Endothelial cell of umbilical vein (primary cell): ENCODE measurements around the gene PUS1.

Experiments
- CTCF ChIP-seq, 2 donors: IDR thresholded peaks; 1 replicate in 1 of 2; 2 replicates in 1 of 2; pipeline ENCODE4 v1.5.1; 2011; ENCODE audit warnings: low read length in 2 of 2, mild to moderate bottlenecking in 2 of 2, moderate library complexity in 2 of 2, control low read depth in 1 of 2, inconsistent platforms in 1 of 2, low read depth in 1 of 2; ENCODE audit not compliant: insufficient read depth in 1 of 2; ENCODE audit errors: extremely low read depth in 1 of 2
- MAX ChIP-seq: IDR thresholded peaks from 2 replicates; pipeline ENCODE4 v1.6.1; 2011; ENCODE audit not compliant: insufficient read depth, insufficient read length
- MYC ChIP-seq: IDR thresholded peaks from one replicate; pipeline ENCODE4 v1.6.1; 2011; ENCODE audit warnings: mild to moderate bottlenecking, low read depth, low read length

- TF ChIP-seq CTCF (IDR thresholded peaks at IDR 0.05; ENCODE audit: extremely low read depth in 1 of 2, insufficient read depth in 1 of 2, low read depth in 1 of 2, low read length in 2 of 2) (no peak), MAX (no peak), MYC (no peak)
These were observed 6.3 kb upstream of the PUS1 start for GRCh38 chr12:131922772-131923171.
